Measurements from ENCODE around the gene MYO3B.
"Not testable (repeated sequence)": the region's sequence is repeated elsewhere in the genome, so short reads cannot be mapped to it uniquely, and the experiment has no call there.

The MYO3B gene

GRCh38 chr2:170610615-170611014 lies 432.7 kb downstream of the MYO3B start:
- H3K4me3 Mint-ChIP-seq: no peak overlapping the region
- ATAC-seq (replicated peaks): no peak
- no peak for DNase-seq
- no peaks in the 10 kb centered on the region for H3K36me3 Mint-ChIP-seq (ENCODE audit: insufficient read depth)
- no peaks in the 10 kb centered on the region for H3K4me1 Mint-ChIP-seq (ENCODE audit: low read depth in 2 of 2)
- H3K27me3 Mint-ChIP-seq: peaks cover 7 to 11% of the 10 kb centered on the region in 2 donors
- no peak overlapping the region for H3K27ac Mint-ChIP-seq
- no peaks in the 10 kb centered on the region for H3K9me3 Mint-ChIP-seq

DNA sequence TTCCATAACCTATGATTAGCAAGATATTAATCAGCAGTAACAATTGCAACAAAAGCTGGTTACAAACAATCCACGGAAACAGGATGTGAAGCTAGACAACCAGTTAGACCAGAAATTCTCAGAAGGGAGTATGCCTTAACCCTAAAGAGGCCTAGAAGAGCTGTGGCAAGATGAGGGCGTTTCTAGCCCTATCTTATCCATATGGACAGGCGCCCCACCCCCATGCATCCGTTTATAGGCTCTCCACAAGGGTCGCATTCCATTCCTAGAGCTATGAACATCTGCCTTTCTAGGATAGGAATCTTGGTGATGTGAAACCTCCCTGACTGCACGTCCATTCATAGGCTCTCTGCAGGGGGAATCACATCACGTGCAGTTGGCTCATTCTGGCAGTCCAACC lies 441.0 kb downstream of the MYO3B start:
- not testable (repeated sequence) for H3K27ac Mint-ChIP-seq; DNase-seq; H3K36me3 Mint-ChIP-seq (ENCODE audit: insufficient read depth); ATAC-seq (replicated peaks); H3K27me3 Mint-ChIP-seq; H3K4me1 Mint-ChIP-seq (ENCODE audit: low read depth in 2 of 2); H3K4me3 Mint-ChIP-seq
- H3K9me3 Mint-ChIP-seq: peaks cover 6 to 12% of the 10 kb centered on the region in 2 donors

- not testable (repeated sequence) for ATAC-seq (replicated peaks); H3K27ac Mint-ChIP-seq; H3K9me3 Mint-ChIP-seq; H3K36me3 Mint-ChIP-seq (ENCODE audit: insufficient read depth); H3K4me1 Mint-ChIP-seq (ENCODE audit: low read depth in 2 of 2); DNase-seq; H3K4me3 Mint-ChIP-seq
- H3K27me3 Mint-ChIP-seq: peaks cover 32 to 41% of the 10 kb centered on the region in 2 donors
Observed at GRCh38 chr2:170635094-170635493, 457.1 kb downstream of the MYO3B start.

GRCh38 chr2:170639635-170640034 lies 461.7 kb downstream of the MYO3B start:
- no peak overlapping the region for H3K4me3 Mint-ChIP-seq
- ATAC-seq (replicated peaks): no peak
- H3K27ac Mint-ChIP-seq: no peak overlapping the region
- H3K36me3 Mint-ChIP-seq (ENCODE audit: insufficient read depth): no peaks in the 10 kb centered on the region
- peaks cover 0 to 14% of the 10 kb centered on the region in 2 donors for H3K27me3 Mint-ChIP-seq
- H3K9me3 Mint-ChIP-seq: no peaks in the 10 kb centered on the region
- DNase-seq: no peak
- H3K4me1 Mint-ChIP-seq (ENCODE audit: low read depth in 2 of 2): no peaks in the 10 kb centered on the region

DNA sequence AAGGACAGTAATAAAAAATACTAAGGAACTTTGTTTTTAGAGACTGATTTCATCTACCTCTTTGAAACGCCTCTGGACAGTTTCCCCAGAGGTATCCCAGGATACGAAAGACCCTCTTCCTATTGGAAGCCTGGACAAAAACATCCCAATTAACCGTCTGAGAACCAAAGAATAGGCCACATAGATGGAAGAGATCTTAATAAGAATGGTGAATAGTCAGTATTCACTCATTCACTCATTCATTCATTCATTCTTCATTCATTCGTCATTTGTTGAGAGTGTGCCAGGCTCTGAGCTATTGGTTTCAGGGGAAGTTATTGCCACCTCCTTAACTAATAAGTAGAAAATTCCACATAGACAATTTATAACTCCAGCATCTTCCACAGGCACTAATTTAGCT lies 464.0 kb downstream of the MYO3B start:
- H3K9me3 Mint-ChIP-seq: no peaks in the 10 kb centered on the region
- H3K27me3 Mint-ChIP-seq: peaks cover 0 to 14% of the 10 kb centered on the region in 2 donors
- no peaks in the 10 kb centered on the region for H3K36me3 Mint-ChIP-seq (ENCODE audit: insufficient read depth)
- no peaks in the 10 kb centered on the region for H3K4me1 Mint-ChIP-seq (ENCODE audit: low read depth in 2 of 2)
- DNase-seq (no peak), ATAC-seq (replicated peaks) (no peak)
- H3K27ac Mint-ChIP-seq: no peak overlapping the region
- no peak overlapping the region for H3K4me3 Mint-ChIP-seq

DNA sequence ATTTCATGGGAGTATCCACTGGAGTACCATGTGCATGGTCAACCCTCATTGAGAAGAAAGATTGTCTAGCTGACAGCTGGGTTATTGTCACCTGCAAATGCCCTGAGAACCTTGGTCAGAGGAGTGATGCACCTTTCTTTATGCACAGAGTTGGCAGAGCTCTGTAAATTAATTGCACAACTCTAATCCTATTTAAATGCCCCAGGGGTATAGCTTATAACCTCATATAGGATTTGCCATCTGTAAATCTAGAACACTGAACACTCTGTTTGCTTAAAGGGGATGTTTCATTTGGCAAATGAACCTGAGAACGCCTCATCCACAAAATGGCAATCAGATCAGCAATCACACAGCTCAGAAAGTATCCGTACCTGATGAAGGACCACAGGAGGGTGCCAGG lies 465.4 kb downstream of the MYO3B start:
- no peaks in the 10 kb centered on the region for H3K4me1 Mint-ChIP-seq (ENCODE audit: low read depth in 2 of 2)
- H3K27me3 Mint-ChIP-seq: peaks cover 0 to 14% of the 10 kb centered on the region in 2 donors
- H3K4me3 Mint-ChIP-seq: no peak overlapping the region
- no peak for ATAC-seq (replicated peaks)
- H3K27ac Mint-ChIP-seq: no peak overlapping the region
- H3K36me3 Mint-ChIP-seq (ENCODE audit: insufficient read depth): no peaks in the 10 kb centered on the region
- H3K9me3 Mint-ChIP-seq: no peaks in the 10 kb centered on the region
- DNase-seq: no peak

GRCh38 chr2:170647741-170648436 lies 469.9 kb downstream of the MYO3B start:
- Mint-ChIP-seq H3K27ac (no peak overlapping the region), H3K9me3 (no peaks in the 10 kb centered on the region), H3K4me3 (no peak overlapping the region), H3K27me3 (peaks cover 0 to 6% of the 10 kb centered on the region in 2 donors), H3K4me1 (ENCODE audit: low read depth in 2 of 2) (peaks cover 5 to 9% of the 10 kb centered on the region in 2 donors), H3K36me3 (ENCODE audit: insufficient read depth) (peaks cover 3% of the 10 kb centered on the region)
- DNase-seq: no peak
- ATAC-seq (replicated peaks): no peak

DNA sequence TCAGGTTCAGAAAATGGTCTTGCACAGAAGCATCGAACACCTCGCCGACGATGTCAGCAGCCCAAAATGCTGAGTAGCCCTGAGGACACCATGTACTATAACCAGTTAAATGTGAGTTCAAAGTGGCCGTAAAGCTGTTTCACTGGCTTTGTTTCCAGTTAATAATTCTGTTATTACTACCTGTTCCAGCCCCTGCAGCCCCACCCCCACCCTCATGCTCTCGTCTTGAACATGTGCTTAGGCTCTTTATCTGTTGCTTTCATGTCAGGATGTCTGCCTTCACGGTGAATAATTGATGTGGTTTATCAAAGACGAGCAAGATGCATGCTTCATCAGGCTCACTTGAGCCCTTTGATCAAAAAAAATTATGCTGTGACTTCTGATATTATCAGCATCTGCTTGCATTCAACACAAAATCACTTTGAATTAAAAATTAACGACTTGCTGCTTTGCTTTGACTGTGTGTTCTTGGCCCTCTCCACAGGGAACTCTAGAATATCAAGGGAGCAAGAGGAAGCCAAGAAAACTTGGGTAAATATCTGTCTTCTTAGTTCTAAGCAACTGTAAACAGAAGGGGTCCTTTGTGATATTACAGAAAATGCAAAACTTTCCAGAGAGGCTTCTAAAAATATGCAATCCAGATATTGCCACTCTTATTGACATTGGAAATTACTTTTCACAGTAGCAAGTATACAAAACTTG lies 473.8 kb downstream of the MYO3B start:
- H3K9me3 Mint-ChIP-seq: no peaks in the 10 kb centered on the region
- peaks cover 6 to 9% of the 10 kb centered on the region in 2 donors for H3K4me1 Mint-ChIP-seq (ENCODE audit: low read depth in 2 of 2)
- DNase-seq: peak in 1 of 3 experiments; percentile 3
- no peak overlapping the region for H3K4me3 Mint-ChIP-seq
- peaks cover 0 to 13% of the 10 kb centered on the region in 2 donors for H3K27me3 Mint-ChIP-seq
- H3K36me3 Mint-ChIP-seq (ENCODE audit: insufficient read depth): peaks cover 3% of the 10 kb centered on the region
- no peak overlapping the region for H3K27ac Mint-ChIP-seq
- ATAC-seq (replicated peaks): peak; percentile 75

- peaks cover 3% of the 10 kb centered on the region for H3K36me3 Mint-ChIP-seq (ENCODE audit: insufficient read depth)
Observed at GRCh38 chr2:170652637-170653417, 474.9 kb downstream of the MYO3B start.

DNA sequence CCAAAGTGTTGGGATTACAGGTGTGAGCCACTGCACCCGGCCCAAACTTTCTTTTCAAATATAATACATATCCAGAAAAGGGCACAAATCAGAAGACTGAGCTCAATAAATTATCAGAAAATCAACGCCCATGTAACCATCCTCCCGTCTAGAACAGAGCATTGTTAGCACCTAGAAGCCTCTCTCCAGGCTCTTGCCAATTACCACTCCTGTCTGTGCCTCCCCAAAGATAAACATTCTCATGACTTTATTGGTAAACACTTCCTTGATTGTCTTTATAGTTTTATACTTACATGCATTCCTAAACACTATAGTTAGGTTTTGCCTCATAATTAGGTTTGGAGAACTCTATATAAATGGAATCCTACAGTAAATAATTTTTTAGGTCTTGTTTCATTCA lies 478.7 kb downstream of the MYO3B start:
- no peak for DNase-seq
- Mint-ChIP-seq H3K27ac (no peak overlapping the region), H3K27me3 (peaks cover 0 to 12% of the 10 kb centered on the region in 2 donors), H3K36me3 (ENCODE audit: insufficient read depth) (no peaks in the 10 kb centered on the region), H3K9me3 (no peaks in the 10 kb centered on the region), H3K4me3 (no peak overlapping the region), H3K4me1 (ENCODE audit: low read depth in 2 of 2) (peaks cover 4 to 6% of the 10 kb centered on the region in 2 donors)
- no peak for ATAC-seq (replicated peaks)

More at GRCh38 chr2:170652637-170653417, 474.9 kb downstream of the MYO3B start:
- no peak for ATAC-seq (replicated peaks)
- Mint-ChIP-seq H3K27me3 (peaks cover 0 to 13% of the 10 kb centered on the region in 2 donors), H3K27ac (no peak overlapping the region), H3K4me1 (ENCODE audit: low read depth in 2 of 2) (peaks cover 6 to 9% of the 10 kb centered on the region in 2 donors), H3K4me3 (no peak overlapping the region), H3K9me3 (no peaks in the 10 kb centered on the region)
- DNase-seq: no peak

- Mint-ChIP-seq H3K27me3 (peaks cover 12 to 15% of the 10 kb centered on the region in 2 donors), H3K27ac (no peak overlapping the region), H3K4me3 (no peak overlapping the region), H3K36me3 (ENCODE audit: insufficient read depth) (no peaks in the 10 kb centered on the region), H3K9me3 (no peaks in the 10 kb centered on the region), H3K4me1 (ENCODE audit: low read depth in 2 of 2) (no peaks in the 10 kb centered on the region)
- no peak for DNase-seq
- no peak for ATAC-seq (replicated peaks)
Observed at GRCh38 chr2:170660409-170660808, 482.5 kb downstream of the MYO3B start.

DNA sequence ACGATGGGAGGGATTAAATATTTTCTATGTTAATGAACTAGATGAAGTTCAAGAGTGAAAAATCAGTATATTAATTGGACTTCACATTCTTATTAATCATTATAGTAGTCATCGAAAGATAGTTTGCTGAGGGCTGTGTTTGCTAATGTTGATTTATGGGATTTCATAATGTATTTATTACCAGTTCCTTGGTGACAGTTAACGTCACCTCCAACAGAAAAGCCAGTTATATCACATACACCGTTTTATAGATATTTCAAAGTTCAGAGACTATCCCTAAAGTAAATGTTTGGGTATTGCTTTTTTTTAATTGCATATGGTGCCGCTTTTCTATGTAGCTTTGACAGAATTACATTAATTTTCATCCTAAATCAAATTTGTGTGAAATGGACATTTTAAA lies 487.8 kb downstream of the MYO3B start:
- H3K9me3 Mint-ChIP-seq: no peaks in the 10 kb centered on the region
- no peak overlapping the region for H3K4me3 Mint-ChIP-seq
- no peak for DNase-seq
- H3K27ac Mint-ChIP-seq: no peak overlapping the region
- no peaks in the 10 kb centered on the region for H3K36me3 Mint-ChIP-seq (ENCODE audit: insufficient read depth)
- no peak for ATAC-seq (replicated peaks)
- peaks cover 18 to 31% of the 10 kb centered on the region in 2 donors for H3K27me3 Mint-ChIP-seq
- no peaks in the 10 kb centered on the region for H3K4me1 Mint-ChIP-seq (ENCODE audit: low read depth in 2 of 2)

DNA sequence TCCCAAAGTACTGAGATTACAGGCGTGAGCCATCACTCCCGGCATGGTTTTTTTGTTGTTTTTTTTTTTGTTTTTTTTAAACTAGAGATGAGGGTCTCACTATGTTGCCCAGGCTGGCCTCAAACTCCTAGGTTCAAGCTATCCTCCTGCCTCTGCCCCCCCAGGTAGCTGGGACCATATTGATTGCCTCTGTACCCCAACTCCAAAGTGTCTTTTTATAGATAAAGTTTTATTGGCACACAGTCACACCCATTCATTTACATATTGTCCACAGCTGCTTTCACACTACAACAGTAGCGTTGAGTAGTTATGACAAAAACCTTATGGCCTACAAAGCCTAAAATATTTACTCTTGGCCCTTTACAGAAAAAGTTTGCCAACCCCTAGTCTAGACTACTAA lies 492.0 kb downstream of the MYO3B start:
- DNase-seq (no peak), ATAC-seq (replicated peaks) (no peak)
- no peaks in the 10 kb centered on the region for H3K36me3 Mint-ChIP-seq (ENCODE audit: insufficient read depth)
- no peaks in the 10 kb centered on the region for H3K4me1 Mint-ChIP-seq (ENCODE audit: low read depth in 2 of 2)
- H3K4me3 Mint-ChIP-seq: no peak overlapping the region
- peaks cover 23 to 39% of the 10 kb centered on the region in 2 donors for H3K27me3 Mint-ChIP-seq
- no peaks in the 10 kb centered on the region for H3K9me3 Mint-ChIP-seq
- no peak overlapping the region for H3K27ac Mint-ChIP-seq

Measured in effector memory CD8-positive, alpha-beta T cell (primary cell).